ENCODE data around the gene CCDC187. TPM values are rescaled to one million over a fixed set of nuclear protein-coding genes. Genes with fewer than 3 reads are reported as not detected.

The CCDC187 gene
- total RNA-seq, 1 donor from 2014 or later, result not detected

- DNase-seq (ENCODE audit: extremely low read depth, low read depth, low spot score), result no peak
Observed at GRCh38 chr9:136313111-136314055, 9.5 kb upstream of the CCDC187 start.

GRCh38 chr9:136312436-136312835 lies 8.5 kb upstream of the CCDC187 start:
- DNase-seq (ENCODE audit: extremely low read depth, low read depth, low spot score), result no peak

GRCh38 chr9:136312009-136312375 lies 8.1 kb upstream of the CCDC187 start:
- no peak for DNase-seq (ENCODE audit: extremely low read depth, low read depth, low spot score)

- DNase-seq (ENCODE audit: extremely low read depth, low read depth, low spot score), result no peak
Observed at GRCh38 chr9:136311051-136312008, 7.4 kb upstream of the CCDC187 start.

- DNase-seq (ENCODE audit: extremely low read depth, low read depth, low spot score), result no peak
Observed at GRCh38 chr9:136310273-136311030, 6.6 kb upstream of the CCDC187 start.

GRCh38 chr9:136309806-136310220 lies 5.9 kb upstream of the CCDC187 start:
- no peak for DNase-seq (ENCODE audit: extremely low read depth, low read depth, low spot score)

GRCh38 chr9:136309101-136309801 lies 5.4 kb upstream of the CCDC187 start:
- DNase-seq (ENCODE audit: extremely low read depth, low read depth, low spot score), result no peak

- no peak for DNase-seq (ENCODE audit: extremely low read depth, low read depth, low spot score)
Observed at GRCh38 chr9:136308702-136309053, 4.8 kb upstream of the CCDC187 start.

- DNase-seq (ENCODE audit: extremely low read depth, low read depth, low spot score), result no peak
Observed at GRCh38 chr9:136308006-136308701, 4.3 kb upstream of the CCDC187 start.

- no peak for DNase-seq (ENCODE audit: extremely low read depth, low read depth, low spot score)
Observed at GRCh38 chr9:136307215-136307750, 3.4 kb upstream of the CCDC187 start.

- no peak for DNase-seq (ENCODE audit: extremely low read depth, low read depth, low spot score)
Observed at GRCh38 chr9:136306211-136307208, 2.6 kb upstream of the CCDC187 start.

GRCh38 chr9:136305804-136306203 lies 1.9 kb upstream of the CCDC187 start:
- DNase-seq (ENCODE audit: extremely low read depth, low read depth, low spot score), result no peak

GRCh38 chr9:136304981-136305380 lies 1.1 kb upstream of the CCDC187 start:
- no peak for DNase-seq (ENCODE audit: extremely low read depth, low read depth, low spot score)

GRCh38 chr9:136304456-136304855 lies 562 bp upstream of the CCDC187 start:
- no peak for DNase-seq (ENCODE audit: extremely low read depth, low read depth, low spot score)

- DNase-seq (ENCODE audit: extremely low read depth, low read depth, low spot score), result no peak
Observed at GRCh38 chr9:136303066-136303824, 649 bp downstream of the CCDC187 start.

GRCh38 chr9:136302527-136302926 lies 1.4 kb downstream of the CCDC187 start:
- DNase-seq (ENCODE audit: extremely low read depth, low read depth, low spot score), result no peak

GRCh38 chr9:136300866-136301265 lies 3.0 kb downstream of the CCDC187 start:
- no peak for DNase-seq (ENCODE audit: extremely low read depth, low read depth, low spot score)

All from glomerular endothelial cell (primary cell).